Measurements from ENCODE around the gene POLA2.
"Not testable (repeated sequence)": the region's sequence is repeated elsewhere in the genome, so short reads cannot be mapped to it uniquely, and the experiment has no call there.

The POLA2 gene

GRCh38 chr11:65241692-65242091, 20.1 kb upstream of the POLA2 start:
- no peak for DNase-seq (ENCODE audit: low read depth, low spot score)

GRCh38 chr11:65242389-65242788, 19.4 kb upstream of the POLA2 start:
- no peak for DNase-seq (ENCODE audit: low read depth, low spot score)

GRCh38 chr11:65243797-65244196, 18.0 kb upstream of the POLA2 start:
- DNase-seq (ENCODE audit: low read depth, low spot score) = no peak

GRCh38 chr11:65245046-65245445, 16.7 kb upstream of the POLA2 start:
- not testable (repeated sequence) for DNase-seq (ENCODE audit: low read depth, low spot score)

GRCh38 chr11:65246506-65246905, 15.3 kb upstream of the POLA2 start:
- no peak for DNase-seq (ENCODE audit: low read depth, low spot score)

- not testable (repeated sequence) for DNase-seq (ENCODE audit: low read depth, low spot score)
Observed at GRCh38 chr11:65248184-65248710, 13.5 kb upstream of the POLA2 start.

GRCh38 chr11:65251476-65251875, 10.3 kb upstream of the POLA2 start:
- DNase-seq (ENCODE audit: low read depth, low spot score) = no peak

- no peak for DNase-seq (ENCODE audit: low read depth, low spot score)
Observed at GRCh38 chr11:65254724-65255123, 7.0 kb upstream of the POLA2 start.

- no peak for DNase-seq (ENCODE audit: low read depth, low spot score)
Observed at GRCh38 chr11:65258988-65259387, 2.8 kb upstream of the POLA2 start.

GRCh38 chr11:65260302-65260701, 1.5 kb upstream of the POLA2 start:
- no peak for DNase-seq (ENCODE audit: low read depth, low spot score)

GRCh38 chr11:65260756-65261590, 789 bp upstream of the POLA2 start:
- no peak for DNase-seq (ENCODE audit: low read depth, low spot score)

GRCh38 chr11:65262381-65262680, 569 bp downstream of the POLA2 start:
- DNase-seq (ENCODE audit: low read depth, low spot score) = no peak

GRCh38 chr11:65262776-65263175, 1.0 kb downstream of the POLA2 start:
- no peak for DNase-seq (ENCODE audit: low read depth, low spot score)

- DNase-seq (ENCODE audit: low read depth, low spot score) = not testable (repeated sequence)
Observed at GRCh38 chr11:65264747-65265146, 3.0 kb downstream of the POLA2 start.

GRCh38 chr11:65266210-65266609, 4.4 kb downstream of the POLA2 start:
- no peak for DNase-seq (ENCODE audit: low read depth, low spot score)

GRCh38 chr11:65274735-65275682, 13.2 kb downstream of the POLA2 start:
- DNase-seq (ENCODE audit: low read depth, low spot score) = no peak

- no peak for DNase-seq (ENCODE audit: low read depth, low spot score)
Observed at GRCh38 chr11:65275906-65276305, 14.1 kb downstream of the POLA2 start.

GRCh38 chr11:65277631-65278277, 16.0 kb downstream of the POLA2 start:
- no peak for DNase-seq (ENCODE audit: low read depth, low spot score)

GRCh38 chr11:65278356-65278755, 16.6 kb downstream of the POLA2 start:
- no peak for DNase-seq (ENCODE audit: low read depth, low spot score)

- no peak for DNase-seq (ENCODE audit: low read depth, low spot score)
Observed at GRCh38 chr11:65279279-65279678, 17.5 kb downstream of the POLA2 start.

GRCh38 chr11:65279741-65280440, 18.1 kb downstream of the POLA2 start:
- DNase-seq (ENCODE audit: low read depth, low spot score) = no peak
